ENCODE measurements around the gene TULP1.

The TULP1 gene

DNA sequence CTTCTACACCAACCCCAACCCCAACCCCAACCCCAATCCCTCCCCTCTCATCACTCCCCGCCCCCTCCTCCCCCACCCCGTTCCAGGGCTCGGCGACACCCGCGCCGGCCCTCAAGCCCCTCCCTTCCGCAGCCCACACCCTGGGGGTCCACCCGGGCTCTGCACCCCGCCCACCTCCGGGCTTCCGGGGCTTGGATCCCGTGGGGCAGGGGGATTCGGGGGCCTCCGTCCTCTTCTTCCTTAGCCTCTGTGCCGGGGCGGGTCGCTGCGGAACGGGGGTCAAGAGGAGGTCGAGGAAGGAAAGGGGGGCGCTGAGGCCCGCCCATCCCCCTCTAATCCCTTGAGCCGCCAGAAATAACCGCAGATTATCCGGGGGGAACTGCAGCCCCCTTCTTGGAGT lies 690 bp downstream of the TULP1 start:
- Histone ChIP-seq H3K4me1 (ENCODE audit: control insufficient read depth in 5 of 5, insufficient read depth in 5 of 5, low read length in 5 of 5) (peaks cover 0 to 5% (median 0%) of the 10 kb centered on the region in 5 donors), H3K4me3 (ENCODE audit: low read depth in 1 of 5, low read length in 5 of 5) (no peak overlapping the region), H3K9ac (ENCODE audit: low read length in 5 of 5) (no peak overlapping the region), H3K9me3 (ENCODE audit: control insufficient read depth in 5 of 5, low read length in 5 of 5) (peaks cover 0 to 1% (median 0%) of the 10 kb centered on the region in 5 donors), H3K27me3 (ENCODE audit: control insufficient read depth in 5 of 5, insufficient read depth in 4 of 5, low read length in 5 of 5) (peaks cover 16 to 47% (median 20%) of the 10 kb centered on the region in 5 donors), H3K27ac (ENCODE audit: low read depth, low read length) (no peak overlapping the region), H3K36me3 (ENCODE audit: control insufficient read depth in 5 of 5, insufficient read depth in 5 of 5, low read length in 5 of 5) (no peaks in the 10 kb centered on the region)

DNA sequence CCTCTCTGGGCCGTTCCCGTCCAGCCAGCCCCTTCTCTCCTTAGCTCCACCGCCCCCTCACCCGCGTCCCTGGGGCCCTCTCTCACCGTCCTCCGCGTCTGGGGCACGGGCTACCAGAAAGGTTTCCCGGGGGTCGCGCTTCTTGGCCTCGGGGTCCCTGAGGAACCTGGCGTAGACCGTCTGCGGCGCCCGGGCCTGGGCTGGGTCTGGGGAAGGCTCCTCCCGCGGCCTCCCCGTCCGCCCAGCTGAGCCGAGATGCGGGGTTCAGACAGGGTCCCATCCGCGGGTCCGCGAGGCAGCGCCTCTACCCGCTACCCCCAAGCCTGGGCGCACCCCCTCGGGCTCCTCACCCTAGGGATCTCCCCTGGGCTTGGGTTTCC lies 1.1 kb downstream of the TULP1 start:
- no peak overlapping the region for H3K9ac ChIP-seq (ENCODE audit: low read length in 5 of 5)
- no peak overlapping the region for H3K27ac ChIP-seq (ENCODE audit: low read depth, low read length)
- H3K4me3 ChIP-seq (ENCODE audit: low read depth in 1 of 5, low read length in 5 of 5), result no peak overlapping the region
- peaks cover 20 to 50% (median 24%) of the 10 kb centered on the region in 5 donors for H3K27me3 ChIP-seq (ENCODE audit: control insufficient read depth in 5 of 5, insufficient read depth in 4 of 5, low read length in 5 of 5)
- H3K36me3 ChIP-seq (ENCODE audit: control insufficient read depth in 5 of 5, insufficient read depth in 5 of 5, low read length in 5 of 5), result no peaks in the 10 kb centered on the region
- H3K9me3 ChIP-seq (ENCODE audit: control insufficient read depth in 5 of 5, low read length in 5 of 5), result peaks cover 0 to 5% (median 0%) of the 10 kb centered on the region in 5 donors
- H3K4me1 ChIP-seq (ENCODE audit: control insufficient read depth in 5 of 5, insufficient read depth in 5 of 5, low read length in 5 of 5), result peaks cover 0 to 5% (median 0%) of the 10 kb centered on the region in 5 donors

DNA sequence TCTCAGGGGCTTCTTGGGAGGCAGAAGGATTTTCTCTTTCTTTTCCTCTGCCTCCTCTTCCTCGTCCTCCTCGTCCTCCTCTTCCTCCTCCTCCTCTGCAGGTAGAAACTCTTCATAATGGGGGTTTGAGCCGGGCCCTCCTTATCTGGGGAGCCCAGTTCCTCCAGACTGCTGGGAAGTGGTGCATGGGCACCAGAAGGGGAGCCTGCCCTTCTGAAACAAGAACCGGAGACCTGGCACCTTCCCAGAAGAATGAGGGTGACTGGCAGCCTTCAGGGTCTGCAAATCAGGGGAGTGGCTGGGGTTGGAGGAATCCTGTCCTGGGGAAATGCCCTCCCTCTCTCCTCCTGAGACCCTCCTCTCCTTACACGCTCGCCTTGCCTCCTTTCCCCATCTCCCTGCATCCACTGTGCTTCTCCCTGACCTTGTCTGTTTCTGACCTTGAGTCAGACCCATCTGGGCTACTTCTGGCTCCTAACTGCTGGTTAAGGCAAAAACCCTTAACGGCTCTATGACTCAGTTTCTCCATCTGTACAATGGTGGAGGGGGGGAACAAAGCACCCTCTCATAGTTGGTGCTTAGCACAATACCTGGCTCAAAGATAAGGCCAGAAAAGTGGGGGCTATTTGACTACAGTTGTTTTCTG lies 1.7 kb downstream of the TULP1 start:
- Histone ChIP-seq H3K27ac (ENCODE audit: low read depth, low read length) (no peak overlapping the region), H3K9ac (ENCODE audit: low read length in 5 of 5) (no peak overlapping the region), H3K36me3 (ENCODE audit: control insufficient read depth in 5 of 5, insufficient read depth in 5 of 5, low read length in 5 of 5) (no peaks in the 10 kb centered on the region), H3K4me3 (ENCODE audit: low read depth in 1 of 5, low read length in 5 of 5) (no peak overlapping the region), H3K9me3 (ENCODE audit: control insufficient read depth in 5 of 5, low read length in 5 of 5) (peaks cover 0 to 5% (median 0%) of the 10 kb centered on the region in 5 donors), H3K27me3 (ENCODE audit: control insufficient read depth in 5 of 5, insufficient read depth in 4 of 5, low read length in 5 of 5) (peaks cover 22 to 50% (median 29%) of the 10 kb centered on the region in 5 donors), H3K4me1 (ENCODE audit: control insufficient read depth in 5 of 5, insufficient read depth in 5 of 5, low read length in 5 of 5) (peaks cover 0 to 5% (median 0%) of the 10 kb centered on the region in 5 donors)

- H3K9ac ChIP-seq (ENCODE audit: low read length in 5 of 5), result no peak overlapping the region
- no peak overlapping the region for H3K4me3 ChIP-seq (ENCODE audit: low read depth in 1 of 5, low read length in 5 of 5)
- peaks cover 0 to 5% (median 0%) of the 10 kb centered on the region in 5 donors for H3K4me1 ChIP-seq (ENCODE audit: control insufficient read depth in 5 of 5, insufficient read depth in 5 of 5, low read length in 5 of 5)
- H3K27me3 ChIP-seq (ENCODE audit: control insufficient read depth in 5 of 5, insufficient read depth in 4 of 5, low read length in 5 of 5), result peaks cover 32 to 67% (median 44%) of the 10 kb centered on the region in 5 donors
- H3K9me3 ChIP-seq (ENCODE audit: control insufficient read depth in 5 of 5, low read length in 5 of 5), result peaks cover 0 to 5% (median 0%) of the 10 kb centered on the region in 5 donors
- H3K36me3 ChIP-seq (ENCODE audit: control insufficient read depth in 5 of 5, insufficient read depth in 5 of 5, low read length in 5 of 5), result no peaks in the 10 kb centered on the region
- H3K27ac ChIP-seq (ENCODE audit: low read depth, low read length), result no peak overlapping the region
Observed at GRCh38 chr6:35508542-35508941, 4.2 kb downstream of the TULP1 start.

DNA sequence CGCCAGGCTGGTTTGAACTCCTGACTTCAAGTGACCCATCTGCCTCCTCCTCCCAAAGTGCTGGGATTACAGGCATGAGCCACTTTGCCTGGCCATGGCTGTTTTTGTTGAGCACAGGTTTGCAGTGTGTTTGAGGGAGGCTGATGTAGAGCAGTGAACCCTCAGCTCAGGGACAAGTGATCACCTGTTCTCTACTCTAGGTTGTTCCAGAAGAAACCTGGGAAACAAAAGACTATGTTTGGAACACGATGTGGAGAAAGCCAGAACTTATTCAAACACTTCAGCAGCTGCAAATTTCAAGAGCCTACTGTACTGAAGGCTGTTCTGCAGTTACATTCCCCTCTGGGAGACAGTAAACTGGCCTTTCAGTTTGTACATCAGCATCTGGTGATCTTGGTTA lies 4.7 kb downstream of the TULP1 start:
- Histone ChIP-seq H3K4me1 (ENCODE audit: control insufficient read depth in 5 of 5, insufficient read depth in 5 of 5, low read length in 5 of 5) (peaks cover 0 to 5% (median 0%) of the 10 kb centered on the region in 5 donors), H3K36me3 (ENCODE audit: control insufficient read depth in 5 of 5, insufficient read depth in 5 of 5, low read length in 5 of 5) (no peaks in the 10 kb centered on the region), H3K9me3 (ENCODE audit: control insufficient read depth in 5 of 5, low read length in 5 of 5) (peaks cover 0 to 5% (median 0%) of the 10 kb centered on the region in 5 donors), H3K9ac (ENCODE audit: low read length in 5 of 5) (no peak overlapping the region), H3K27me3 (ENCODE audit: control insufficient read depth in 5 of 5, insufficient read depth in 4 of 5, low read length in 5 of 5) (peaks cover 35 to 72% (median 48%) of the 10 kb centered on the region in 5 donors), H3K4me3 (ENCODE audit: low read depth in 1 of 5, low read length in 5 of 5) (no peak overlapping the region), H3K27ac (ENCODE audit: low read depth, low read length) (no peak overlapping the region)

DNA sequence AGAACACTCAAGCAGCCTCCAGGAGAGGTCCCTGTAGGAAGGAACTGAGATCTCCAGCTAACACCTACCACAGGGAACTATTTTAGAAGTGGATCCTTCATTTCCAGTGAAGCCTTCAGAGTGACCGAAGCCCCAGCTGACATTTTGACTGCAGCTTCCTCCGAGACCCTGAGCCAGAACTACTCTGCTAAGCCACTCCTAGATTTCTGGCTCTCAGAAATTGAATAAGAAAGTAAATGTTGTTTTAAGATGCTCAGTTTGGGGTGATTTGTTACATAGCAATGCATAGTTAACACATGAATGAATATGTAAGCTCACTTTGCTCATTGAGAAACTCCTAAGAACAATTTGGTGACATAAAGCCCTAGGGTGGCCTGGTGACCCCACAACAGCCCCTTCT lies 5.5 kb downstream of the TULP1 start:
- Histone ChIP-seq H3K4me3 (ENCODE audit: low read depth in 1 of 5, low read length in 5 of 5) (no peak overlapping the region), H3K9me3 (ENCODE audit: control insufficient read depth in 5 of 5, low read length in 5 of 5) (peaks cover 0 to 5% (median 0%) of the 10 kb centered on the region in 5 donors), H3K36me3 (ENCODE audit: control insufficient read depth in 5 of 5, insufficient read depth in 5 of 5, low read length in 5 of 5) (no peaks in the 10 kb centered on the region), H3K4me1 (ENCODE audit: control insufficient read depth in 5 of 5, insufficient read depth in 5 of 5, low read length in 5 of 5) (peaks cover 0 to 5% (median 0%) of the 10 kb centered on the region in 5 donors), H3K9ac (ENCODE audit: low read length in 5 of 5) (no peak overlapping the region), H3K27ac (ENCODE audit: low read depth, low read length) (no peak overlapping the region), H3K27me3 (ENCODE audit: control insufficient read depth in 5 of 5, insufficient read depth in 4 of 5, low read length in 5 of 5) (peaks cover 30 to 68% (median 48%) of the 10 kb centered on the region in 5 donors)

DNA sequence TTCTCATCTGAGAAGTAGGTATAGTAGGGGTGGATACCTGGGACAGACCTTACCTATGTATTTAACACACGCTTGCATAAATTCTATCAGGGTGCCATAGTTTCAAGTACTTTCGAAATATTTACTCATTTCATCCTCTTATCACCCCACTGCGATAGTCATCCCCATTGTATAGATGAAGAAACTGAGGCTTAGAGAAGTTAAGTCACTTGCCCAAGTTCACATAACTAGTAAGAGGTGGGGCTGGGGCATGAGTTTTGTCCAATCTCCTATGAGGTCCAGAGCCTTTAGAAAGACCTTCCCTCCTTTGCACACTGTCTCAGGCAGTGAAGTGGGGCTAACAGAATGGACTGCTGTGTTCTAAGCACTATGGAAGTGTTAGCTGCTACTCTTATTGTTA lies 6.2 kb downstream of the TULP1 start:
- H3K9ac ChIP-seq (ENCODE audit: low read length in 5 of 5), result no peak overlapping the region
- peaks cover 28 to 66% (median 48%) of the 10 kb centered on the region in 5 donors for H3K27me3 ChIP-seq (ENCODE audit: control insufficient read depth in 5 of 5, insufficient read depth in 4 of 5, low read length in 5 of 5)

GRCh38 chr6:35505999-35506412 lies 6.7 kb downstream of the TULP1 start:
- Histone ChIP-seq H3K4me1 (ENCODE audit: control insufficient read depth in 5 of 5, insufficient read depth in 5 of 5, low read length in 5 of 5) (no peaks in the 10 kb centered on the region), H3K9me3 (ENCODE audit: control insufficient read depth in 5 of 5, low read length in 5 of 5) (peaks cover 0 to 5% (median 0%) of the 10 kb centered on the region in 5 donors), H3K27ac (ENCODE audit: low read depth, low read length) (no peak overlapping the region), H3K27me3 (ENCODE audit: control insufficient read depth in 5 of 5, insufficient read depth in 4 of 5, low read length in 5 of 5) (peaks cover 28 to 61% (median 43%) of the 10 kb centered on the region in 5 donors), H3K36me3 (ENCODE audit: control insufficient read depth in 5 of 5, insufficient read depth in 5 of 5, low read length in 5 of 5) (no peaks in the 10 kb centered on the region), H3K4me3 (ENCODE audit: low read depth in 1 of 5, low read length in 5 of 5) (no peak overlapping the region), H3K9ac (ENCODE audit: low read length in 5 of 5) (no peak overlapping the region)

More for the DNA sequence above, 6.2 kb downstream of the TULP1 start:
- H3K27ac ChIP-seq (ENCODE audit: low read depth, low read length), result no peak overlapping the region
- no peak overlapping the region for H3K4me3 ChIP-seq (ENCODE audit: low read depth in 1 of 5, low read length in 5 of 5)
- peaks cover 0 to 5% (median 0%) of the 10 kb centered on the region in 5 donors for H3K9me3 ChIP-seq (ENCODE audit: control insufficient read depth in 5 of 5, low read length in 5 of 5)
- peaks cover 0 to 4% (median 0%) of the 10 kb centered on the region in 5 donors for H3K4me1 ChIP-seq (ENCODE audit: control insufficient read depth in 5 of 5, insufficient read depth in 5 of 5, low read length in 5 of 5)
- H3K36me3 ChIP-seq (ENCODE audit: control insufficient read depth in 5 of 5, insufficient read depth in 5 of 5, low read length in 5 of 5), result no peaks in the 10 kb centered on the region

- Histone ChIP-seq H3K4me3 (ENCODE audit: low read depth in 1 of 5, low read length in 5 of 5) (no peak overlapping the region), H3K9ac (ENCODE audit: low read length in 5 of 5) (no peak overlapping the region), H3K36me3 (ENCODE audit: control insufficient read depth in 5 of 5, insufficient read depth in 5 of 5, low read length in 5 of 5) (no peaks in the 10 kb centered on the region), H3K4me1 (ENCODE audit: control insufficient read depth in 5 of 5, insufficient read depth in 5 of 5, low read length in 5 of 5) (peaks cover 0 to under 1% (median under 1%) of the 10 kb centered on the region in 5 donors), H3K9me3 (ENCODE audit: control insufficient read depth in 5 of 5, low read length in 5 of 5) (peaks cover 0 to 5% (median 0%) of the 10 kb centered on the region in 5 donors), H3K27me3 (ENCODE audit: control insufficient read depth in 5 of 5, insufficient read depth in 4 of 5, low read length in 5 of 5) (peaks cover 20 to 53% (median 48%) of the 10 kb centered on the region in 5 donors), H3K27ac (ENCODE audit: low read depth, low read length) (no peak overlapping the region)
Observed at GRCh38 chr6:35503534-35503933, 9.2 kb downstream of the TULP1 start.

DNA sequence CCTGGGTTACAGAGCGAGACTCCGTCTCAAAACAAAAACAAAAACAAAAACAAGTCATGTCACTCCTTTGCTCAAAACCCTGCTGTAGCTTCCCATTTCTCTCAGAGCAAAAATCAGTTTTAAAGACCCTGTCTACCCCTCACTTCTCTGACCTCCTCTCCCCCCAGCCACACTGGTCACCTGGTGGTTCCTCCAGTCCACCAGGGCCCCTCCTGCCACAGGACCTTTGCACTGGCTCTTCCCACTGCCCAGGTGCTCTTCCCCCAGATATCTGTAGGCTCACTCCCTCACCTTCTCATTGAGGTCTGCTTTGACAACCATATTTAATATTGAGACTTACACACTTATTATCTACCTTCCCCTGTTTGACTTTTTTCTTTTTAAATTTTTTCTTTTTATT lies 10.9 kb downstream of the TULP1 start:
- peaks cover 0 to 15% (median 12%) of the 10 kb centered on the region in 5 donors for H3K4me1 ChIP-seq (ENCODE audit: control insufficient read depth in 5 of 5, insufficient read depth in 5 of 5, low read length in 5 of 5)
- H3K9me3 ChIP-seq (ENCODE audit: control insufficient read depth in 5 of 5, low read length in 5 of 5), result peaks cover 0 to 2% (median 0%) of the 10 kb centered on the region in 5 donors
- H3K27ac ChIP-seq (ENCODE audit: low read depth, low read length), result no peak overlapping the region
- H3K4me3 ChIP-seq (ENCODE audit: low read depth in 1 of 5, low read length in 5 of 5), result no peak overlapping the region
- H3K9ac ChIP-seq (ENCODE audit: low read length in 5 of 5), result no peak overlapping the region
- H3K36me3 ChIP-seq (ENCODE audit: control insufficient read depth in 5 of 5, insufficient read depth in 5 of 5, low read length in 5 of 5), result no peaks in the 10 kb centered on the region
- H3K27me3 ChIP-seq (ENCODE audit: control insufficient read depth in 5 of 5, insufficient read depth in 4 of 5, low read length in 5 of 5), result peaks cover 18 to 50% (median 46%) of the 10 kb centered on the region in 5 donors
